Activated CD4-positive, CD25-positive, alpha-beta regulatory T cell treated with anti-CD3 and anti-CD28 coated beads, Interleukin-2, amount 50 U/mL, for 16 hours (primary cell): ENCODE data around the gene SERPINA7.
"Not testable (repeated sequence)": the region's sequence is repeated elsewhere in the genome, so short reads cannot be mapped to it uniquely, and the experiment has no call there.

Experiments
- DNase-seq: peaks from one replicate; pipeline ENCODE4 v3.0.0-alpha.2; 2020; ENCODE audit warnings: low read depth, low spot score

SERPINA7 gene

GRCh38 chrX:106038625-106039024 lies at the start of gene SERPINA7:
SERPINA7 (minus strand) TSS chrX:106038727; CDS start chrX:106037058, 1,669 bp downstream.
- no peak for DNase-seq

- no peak for DNase-seq
Observed at GRCh38 chrX:106069048-106069447, 30.5 kb upstream of the SERPINA7 start.

GRCh38 chrX:106050054-106050453 lies 11.5 kb upstream of the SERPINA7 start:
- no peak for DNase-seq

- no peak for DNase-seq
Observed at GRCh38 chrX:106042296-106042695, 3.8 kb upstream of the SERPINA7 start.

- DNase-seq: no peak
Observed at GRCh38 chrX:106040861-106041260, 2.3 kb upstream of the SERPINA7 start.

- DNase-seq: no peak
Observed at GRCh38 chrX:106039920-106040319, 1.4 kb upstream of the SERPINA7 start.

- no peak for DNase-seq
Observed at GRCh38 chrX:106037835-106038473, 573 bp downstream of the SERPINA7 start.

GRCh38 chrX:106036716-106037115 lies 1.8 kb downstream of the SERPINA7 start:
- DNase-seq: no peak

GRCh38 chrX:106035064-106035463 lies 3.5 kb downstream of the SERPINA7 start:
- DNase-seq: no peak

GRCh38 chrX:106023947-106024346 lies 14.6 kb downstream of the SERPINA7 start:
- no peak for DNase-seq

GRCh38 chrX:106022238-106022637 lies 16.3 kb downstream of the SERPINA7 start:
- DNase-seq: no peak

- DNase-seq: no peak
Observed at GRCh38 chrX:106014119-106014775, 24.3 kb downstream of the SERPINA7 start.

GRCh38 chrX:106009145-106009544 lies 29.4 kb downstream of the SERPINA7 start:
- no peak for DNase-seq

- no peak for DNase-seq
Observed at GRCh38 chrX:106007815-106008214, 30.7 kb downstream of the SERPINA7 start.

GRCh38 chrX:106005684-106006083 lies 32.8 kb downstream of the SERPINA7 start:
- DNase-seq: no peak

- not testable (repeated sequence) for DNase-seq
Observed at GRCh38 chrX:106000609-106001008, 37.9 kb downstream of the SERPINA7 start.

- DNase-seq: no peak
Observed at GRCh38 chrX:106000203-106000602, 38.3 kb downstream of the SERPINA7 start.

GRCh38 chrX:105999294-105999693 lies 39.2 kb downstream of the SERPINA7 start:
- no peak for DNase-seq

- not testable (repeated sequence) for DNase-seq
Observed at GRCh38 chrX:105988487-105988886, 50.0 kb downstream of the SERPINA7 start.
